IMR-90 (cell line): ENCODE measurements around the gene RALGAPA2. TPM values are rescaled to one million over a fixed set of nuclear protein-coding genes. Genes with fewer than 3 reads are reported as not detected.

Experiments
- ATAC-seq: fragments of 200-7000 bp; cut with Tn5 transposase; 2 replicates; pipeline ENCODE4 v1.9.1; 2020; ENCODE audit warnings: low read depth, mild to moderate bottlenecking, moderate library complexity
- BruUV-seq: library from RNA; stranded (reverse); fragments of 400-500 nt; replicated peaks from 2 replicates; lab custom pipeline; 2021; lab: Mats Ljungman, UMichigan
- CTCF ChIA-PET: fragments of 300-600 bp; formaldehyde crosslinking; extraction: SDS; loops from one replicate; lab custom pipeline; 2021; ENCODE audit warnings: antibody characterized with exemption; lab: Yijun Ruan, JAX
- POLR2A ChIA-PET: fragments of 300-600 bp; sonication (Branson Sonifier 250); formaldehyde crosslinking; loops from one replicate; lab custom pipeline; 2022; ENCODE audit warnings: antibody characterized with exemption; ENCODE audit not compliant: unreplicated experiment; lab: Charles Lee
- DNase-seq: peaks from one replicate; pipeline ENCODE4 v3.0.0; 2013
- H2AFZ ChIP-seq: replicated peaks from 2 replicates; pipeline ENCODE3; 2013; ENCODE audit warnings: low read length, mild to moderate bottlenecking; ENCODE audit not compliant: poor library complexity
- H2AK5ac ChIP-seq: 2 replicates; pipeline ENCODE4 v1.6.1; 2013; ENCODE audit warnings: low read depth, low read length, inconsistent platforms
- H2AK9ac ChIP-seq: replicated peaks from 2 replicates; pipeline ENCODE3; 2013; ENCODE audit warnings: mild to moderate bottlenecking, low read depth, low read length, moderate library complexity; ENCODE audit not compliant: poor library complexity
- H2BK120ac ChIP-seq: 2 replicates; pipeline ENCODE4 v1.6.1; 2013; ENCODE audit warnings: low read depth, low read length, inconsistent platforms
- H2BK15ac ChIP-seq: 3 replicates; pipeline ENCODE4 v1.6.1; 2013; ENCODE audit warnings: low read depth, low read length, inconsistent platforms
- H2BK20ac ChIP-seq: 2 replicates; pipeline ENCODE4 v1.6.1; 2013; ENCODE audit warnings: low read depth, mild to moderate bottlenecking, inconsistent platforms, low read length, moderate library complexity
- H2BK5ac ChIP-seq: 2 replicates; pipeline ENCODE4 v1.6.1; 2013; ENCODE audit warnings: mild to moderate bottlenecking, low read depth, low read length, inconsistent platforms; ENCODE audit not compliant: poor library complexity, severe bottlenecking
- H3K14ac ChIP-seq: replicated peaks from 2 replicates; pipeline ENCODE4 v1.6.1; 2013; ENCODE audit warnings: low read depth, low read length, inconsistent platforms
- H3K18ac ChIP-seq: 2 replicates; pipeline ENCODE4 v1.6.1; 2013; ENCODE audit warnings: low read depth, low read length, control low read depth
- H3K23ac ChIP-seq: 2 replicates; pipeline ENCODE4 v1.6.1; 2013; ENCODE audit warnings: low read depth, low read length, inconsistent platforms
- H3K27ac ChIP-seq: 2 replicates; pipeline ENCODE4 v1.5.1; 2013; ENCODE audit warnings: mild to moderate bottlenecking, control low read depth, low read length; ENCODE audit not compliant: insufficient read depth
- H3K27me3 ChIP-seq: 2 replicates; pipeline ENCODE4 v1.6.1; 2013; ENCODE audit warnings: low read length; ENCODE audit not compliant: control insufficient read depth, insufficient read depth
- H3K36me3 ChIP-seq: 2 replicates; pipeline ENCODE4 v1.6.1; 2013; ENCODE audit warnings: low read length, mixed read lengths; ENCODE audit not compliant: control insufficient read depth, insufficient read depth
- H3K4ac ChIP-seq: 2 replicates; pipeline ENCODE4 v1.6.1; 2013; ENCODE audit warnings: low read depth, low read length, inconsistent platforms
- H3K4me1 ChIP-seq: 2 replicates; pipeline ENCODE4 v1.6.1; 2013; ENCODE audit warnings: low read length, mixed read lengths; ENCODE audit not compliant: control insufficient read depth, insufficient read depth
- H3K4me2 ChIP-seq: 2 replicates; pipeline ENCODE4 v1.6.1; 2013; ENCODE audit warnings: low read depth, mild to moderate bottlenecking, control low read depth, low read length, moderate library complexity
- H3K4me3 ChIP-seq: 2 replicates; pipeline ENCODE4 v1.5.1; 2013; ENCODE audit warnings: low read depth, mild to moderate bottlenecking, control low read depth, low read length, moderate library complexity; ENCODE audit not compliant: insufficient read depth
- H3K56ac ChIP-seq: 2 replicates; pipeline ENCODE4 v1.6.1; 2013; ENCODE audit warnings: low read length, inconsistent platforms; ENCODE audit not compliant: insufficient read depth; ENCODE audit errors: extremely low read depth
- H3K79me1 ChIP-seq, 2 experiments: 2 replicates each; pipeline ENCODE4 v1.6.1; 2013; ENCODE audit warnings: low read length in 2 of 2, inconsistent platforms in 1 of 2, low read depth in 1 of 2
- H3K9ac ChIP-seq: 2 replicates; pipeline ENCODE4 v1.6.1; 2013; ENCODE audit warnings: low read depth, low read length, control low read depth
- H3K9me1 ChIP-seq: 2 replicates; pipeline ENCODE4 v1.6.1; 2013; ENCODE audit warnings: low read length, inconsistent platforms; ENCODE audit not compliant: insufficient read depth
- H3K9me3 ChIP-seq: 2 replicates; pipeline ENCODE4 v1.6.1; 2013; ENCODE audit warnings: low read length; ENCODE audit not compliant: control insufficient read depth, insufficient read depth
- H4K20me1 ChIP-seq: 2 replicates; pipeline ENCODE4 v1.6.1; 2013; ENCODE audit warnings: low read length, inconsistent platforms; ENCODE audit not compliant: insufficient read depth
- H4K5ac ChIP-seq: 2 replicates; pipeline ENCODE4 v1.6.1; 2013; ENCODE audit warnings: mild to moderate bottlenecking, low read depth, low read length, control low read depth
- H4K8ac ChIP-seq, 2 experiments: 2 replicates each; pipeline ENCODE4 v1.6.1; 2013; ENCODE audit warnings: low read depth in 2 of 2, low read length in 2 of 2, control low read depth in 1 of 2, inconsistent platforms in 1 of 2
- H4K91ac ChIP-seq: 2 replicates; pipeline ENCODE4 v1.6.1; 2013; ENCODE audit warnings: low read depth, low read length, inconsistent platforms; ENCODE audit not compliant: insufficient read depth
- BHLHE40 ChIP-seq: fragments of 150-350 bp; IDR thresholded peaks from 2 replicates; pipeline ENCODE4 v1.6.1; 2016; ENCODE audit warnings: mild to moderate bottlenecking, low read depth, low read length
- CEBPB ChIP-seq: IDR thresholded peaks from 2 replicates; pipeline ENCODE4 v1.6.1; 2012; ENCODE audit warnings: low read depth, low read length, improper control_type of control experiment
- CHD1 ChIP-seq: IDR thresholded peaks from 2 replicates; pipeline ENCODE4 v1.6.1; 2012; ENCODE audit warnings: low read depth, low read length, improper control_type of control experiment
- CTCF ChIP-seq: conservative IDR thresholded peaks from 2 replicates; pipeline ENCODE4 v1.5.1; 2012; ENCODE audit warnings: mild to moderate bottlenecking, low read depth, low read length, improper control_type of control experiment
- ELK1 ChIP-seq: fragments of 150-350 bp; IDR thresholded peaks from 2 replicates; pipeline ENCODE4 v1.6.1; 2016; ENCODE audit warnings: low read depth, mild to moderate bottlenecking, low read length, moderate library complexity, borderline replicate concordance
- FOS ChIP-seq: fragments of 150-350 bp; IDR thresholded peaks from 2 replicates; pipeline ENCODE4 v1.6.1; 2016; ENCODE audit warnings: low read depth, low read length
- MAFK ChIP-seq: IDR thresholded peaks from 2 replicates; pipeline ENCODE4 v1.6.1; 2012; ENCODE audit warnings: low read depth, low read length, improper control_type of control experiment
- MAZ ChIP-seq: IDR thresholded peaks from 2 replicates; pipeline ENCODE4 v1.6.1; 2012; ENCODE audit warnings: low read depth, mild to moderate bottlenecking, low read length, improper control_type of control experiment, moderate library complexity, borderline replicate concordance
- MXI1 ChIP-seq: IDR thresholded peaks from 2 replicates; pipeline ENCODE4 v1.6.1; 2012; ENCODE audit warnings: low read depth, mild to moderate bottlenecking, low read length, moderate library complexity, borderline replicate concordance
- NFE2L2 ChIP-seq: fragments of 150-350 bp; IDR thresholded peaks from 2 replicates; pipeline ENCODE4 v1.6.1; 2016; ENCODE audit warnings: low read depth, mild to moderate bottlenecking, low read length
- POLR2A ChIP-seq: IDR thresholded peaks from 2 replicates; pipeline ENCODE4 v1.6.1; 2012; ENCODE audit warnings: mild to moderate bottlenecking, low read depth, low read length
- RAD21 ChIP-seq: IDR thresholded peaks from 2 replicates; pipeline ENCODE4 v1.6.1; 2012; ENCODE audit warnings: low read length, improper control_type of control experiment
- RCOR1 ChIP-seq: IDR thresholded peaks from 2 replicates; pipeline ENCODE4 v1.6.1; 2012; ENCODE audit warnings: mild to moderate bottlenecking, low read length, improper control_type of control experiment; ENCODE audit not compliant: insufficient replicate concordance
- RFX5 ChIP-seq: IDR thresholded peaks from 2 replicates; pipeline ENCODE4 v1.8.0; 2012; ENCODE audit warnings: low read depth, mild to moderate bottlenecking, low read length, moderate library complexity
- SMC3 ChIP-seq: fragments of 150-350 bp; IDR thresholded peaks from 2 replicates; pipeline ENCODE4 v1.6.1; 2016; ENCODE audit warnings: low read depth, mild to moderate bottlenecking, antibody characterized with exemption, low read length, moderate library complexity
- USF2 ChIP-seq: fragments of 150-350 bp; IDR thresholded peaks from 2 replicates; pipeline ENCODE4 v1.6.1; 2017; ENCODE audit warnings: mild to moderate bottlenecking, antibody characterized with exemption, low read length, low read depth
- WGBS, 2 experiments: methylation state at CpG; one replicate each; pipeline versions ENCODE4 v1.1.5 to v1.1.7; 2013; ENCODE audit warnings: missing lambda C conversion rate in 2 of 2; ENCODE audit not compliant: insufficient read length in 1 of 2; ENCODE audit errors: extremely low coverage in 2 of 2; 5-methylcytosine and 5-hydroxymethylcytosine counted together
- dilution Hi-C: fragments of 300-500 bp; cut with HindIII; formaldehyde crosslinking; loops from one replicate; pipeline ENCODE4 v1.14.3; 2018; ENCODE audit warnings: low sequenced_read_pairs; ENCODE audit not compliant: unreplicated experiment
- in situ Hi-C: fragments of 300-500 bp; cut with MboI; formaldehyde crosslinking; loops from 3 replicates; pipeline ENCODE4 v1.14.3; 2019; ENCODE audit warnings: low sequenced_read_pairs, inconsistent platforms, mixed read lengths
- intact Hi-C: fragments of 100-400 bp; cut with micrococcal nuclease; formaldehyde crosslinking; loops from 2 replicates; pipeline ENCODE4 v1.10.0; 2022
- polyA plus RNA-seq, 3 experiments: library from polyadenylated mRNA; depleted of rRNA; stranded (reverse); fragments of >200 nt; gene quantifications; 2 replicates each; pipeline ENCODE4 v1.2.3, GENCODE V29; 2012; ENCODE audit warnings: low replicate concordance in 1 of 3
- total RNA-seq: library from RNA; depleted of rRNA; stranded (reverse); fragments of >200 nt; gene quantifications from 2 replicates; pipeline ENCODE4 v1.2.3, GENCODE V29; 2012

Gene RALGAPA2
- total and polyA plus RNA-seq, 2 of the 4 experiments (the other 2 are of a cell fraction) = 1.3 to 3.9 TPM

- no peak overlapping the region for H2AK5ac ChIP-seq
- CTCF ChIA-PET = no interaction called here
- no peak overlapping the region for H3K4ac ChIP-seq
- H3K23ac ChIP-seq = no peak overlapping the region
- 96% methylated on average over 3 of the region's 7 CpGs; no CpG with 5 or more reads in 1 of the 2 experiments for WGBS, 2 experiments
- H3K4me2 ChIP-seq = no peak overlapping the region
- H4K5ac ChIP-seq = no peak overlapping the region
- intact Hi-C loops (no loop called here), in situ Hi-C loops (no loop called here), dilution Hi-C loops (no loop called here)
- H2BK15ac ChIP-seq = no peak overlapping the region
- no peak overlapping the region for H3K18ac ChIP-seq
- H4K91ac ChIP-seq = no peak overlapping the region
- no peak overlapping the region for H2BK5ac ChIP-seq
- H2AK9ac ChIP-seq = no peak overlapping the region
- no peaks in the 10 kb centered on the region for H3K27me3 ChIP-seq
- ATAC-seq = no peak
- no peak overlapping the region for H3K56ac ChIP-seq
- DNase-seq = no peak
- H3K9ac ChIP-seq = no peak overlapping the region
- BruUV-seq = no TSS peak
- TF ChIP-seq SMC3 (no peak), CEBPB (no peak), MXI1 (no peak), USF2 (no peak), CHD1 (no peak), CTCF (no peak), MAFK (no peak), RAD21 (no peak), BHLHE40 (no peak), POLR2A (no peak), FOS (no peak), NFE2L2 (no peak), RCOR1 (no peak), RFX5 (no peak), ELK1 (no peak), MAZ (no peak)
- no peak overlapping the region for H2AFZ ChIP-seq
- no peaks in the 10 kb centered on the region for H3K9me3 ChIP-seq
- H4K8ac ChIP-seq = no peak overlapping the region
- H3K4me3 ChIP-seq = no peak overlapping the region
- no peak overlapping the region for H3K27ac ChIP-seq
- no peaks in the 10 kb centered on the region for H3K79me1 ChIP-seq
- no peaks in the 10 kb centered on the region for H4K20me1 ChIP-seq
- H3K4me1 ChIP-seq = no peaks in the 10 kb centered on the region
- no peak overlapping the region for H2BK20ac ChIP-seq
- H2BK120ac ChIP-seq = no peak overlapping the region
- no peak overlapping the region for H3K14ac ChIP-seq
- H3K9me1 ChIP-seq = no peaks in the 10 kb centered on the region
- POLR2A ChIA-PET = no interaction called here
- no peaks in the 10 kb centered on the region for H3K36me3 ChIP-seq
Observed at GRCh38 chr20:20530428-20531151, 181.9 kb downstream of the RALGAPA2 start.
